Neutrophil (primary cell): ENCODE results near the gene MLH3.
"Not testable (repeated sequence)": the region's sequence is repeated elsewhere in the genome, so short reads cannot be mapped to it uniquely, and the experiment has no call there.

Experiments
- H3K27ac ChIP-seq: fragments of 200-600 bp; sonication (generic); 2 replicates; pipeline ENCODE4 v1.5.1; 2016; ENCODE audit warnings: mild to moderate bottlenecking, moderate library complexity
- H3K27me3 ChIP-seq: fragments of 200-600 bp; sonication (generic); 2 replicates; pipeline ENCODE4 v1.6.0; 2016; ENCODE audit warnings: mild to moderate bottlenecking
- H3K36me3 ChIP-seq: fragments of 200-600 bp; sonication (generic); 2 replicates; pipeline ENCODE4 v1.5.1; 2017
- H3K4me1 ChIP-seq, 2 experiments: fragments of 200-600 bp in 1 of 2; sonication (generic) in 1 of 2; 1 replicate in 1 of 2; 2 replicates in 1 of 2; pipeline versions ENCODE4 v1.5.1 to v1.6.1; 2013 to 2016; ENCODE audit warnings: low read depth in 1 of 2, low read length in 1 of 2, mild to moderate bottlenecking in 1 of 2, moderate library complexity in 1 of 2; ENCODE audit not compliant: control insufficient read depth in 1 of 2, insufficient read depth in 1 of 2
- H3K4me3 ChIP-seq, 2 experiments: fragments of 200-600 bp in 1 of 2; sonication (generic) in 1 of 2; 1 replicate in 1 of 2; 2 replicates in 1 of 2; pipeline ENCODE4 v1.5.1; 2013 to 2016; ENCODE audit warnings: low read depth in 1 of 2, low read length in 1 of 2, mild to moderate bottlenecking in 1 of 2, moderate library complexity in 1 of 2
- H3K9me3 ChIP-seq: fragments of 200-600 bp; sonication (generic); 2 replicates; pipeline ENCODE4 v1.5.1; 2016
- CTCF ChIP-seq: fragments of 200-600 bp; sonication (generic); IDR thresholded peaks from 2 replicates; pipeline ENCODE4 v1.5.1; 2016; ENCODE audit warnings: antibody characterized with exemption

The MLH3 gene

GRCh38 chr14:75070383-75070782, 19.1 kb upstream of the MLH3 start:
- no peak overlapping the region for H3K27ac ChIP-seq

GRCh38 chr14:75069811-75070145, 18.5 kb upstream of the MLH3 start:
- TF ChIP-seq CTCF, result no peak

More at GRCh38 chr14:75070383-75070782, 19.1 kb upstream of the MLH3 start:
- no peak for TF ChIP-seq CTCF
- no peak overlapping the region for H3K4me3 ChIP-seq
- peaks cover 13 to 14% of the 10 kb centered on the region in 2 experiments for H3K4me1 ChIP-seq
- H3K9me3 ChIP-seq, result no peaks in the 10 kb centered on the region
- peaks cover 22% of the 10 kb centered on the region for H3K27me3 ChIP-seq
- H3K36me3 ChIP-seq, result no peaks in the 10 kb centered on the region

GRCh38 chr14:75069121-75069810, 18.0 kb upstream of the MLH3 start, which contains the start of gene ZC2HC1C:
Gene ZC2HC1C (plus strand): TSS chr14:75069641. CDS start chr14:75070574, 933 bp downstream.
- H3K9me3 ChIP-seq, result no peaks in the 10 kb centered on the region
- H3K36me3 ChIP-seq, result no peaks in the 10 kb centered on the region
- peaks cover 22% of the 10 kb centered on the region for H3K27me3 ChIP-seq
- no peak for TF ChIP-seq CTCF
- H3K4me3 ChIP-seq, result peak within 1 kb of the TSS; percentile 59 to 77
- peaks cover 16% of the 10 kb centered on the region in 2 experiments for H3K4me1 ChIP-seq
- peak within 1 kb of the TSS; percentile 19 for H3K27ac ChIP-seq

More at GRCh38 chr14:75069811-75070145, 18.5 kb upstream of the MLH3 start:
- Histone ChIP-seq H3K27me3 (peaks cover 22% of the 10 kb centered on the region), H3K4me1 (peaks cover 13 to 14% of the 10 kb centered on the region in 2 experiments), H3K4me3 (peak overlapping the region; percentile 59 to 77), H3K36me3 (no peaks in the 10 kb centered on the region), H3K9me3 (no peaks in the 10 kb centered on the region), H3K27ac (no peak overlapping the region)

GRCh38 chr14:75068294-75069120, 17.2 kb upstream of the MLH3 start:
- no peak for TF ChIP-seq CTCF
- Histone ChIP-seq H3K4me1 (peaks cover 19 to 21% of the 10 kb centered on the region in 2 experiments), H3K4me3 (peak overlapping the region; percentile 59 to 77), H3K27ac (no peak overlapping the region), H3K36me3 (no peaks in the 10 kb centered on the region), H3K9me3 (no peaks in the 10 kb centered on the region), H3K27me3 (peaks cover 22% of the 10 kb centered on the region)

- Histone ChIP-seq H3K4me1 (peaks cover 25 to 27% of the 10 kb centered on the region in 2 experiments), H3K27me3 (peaks cover 22% of the 10 kb centered on the region)
- H3K27ac ChIP-seq, H3K36me3 ChIP-seq, H3K9me3 ChIP-seq, H3K4me3 ChIP-seq: not testable (repeated sequence)
Measured at GRCh38 chr14:75067765-75068164, 16.5 kb upstream of the MLH3 start.

- H3K27me3 ChIP-seq, result peaks cover 22% of the 10 kb centered on the region
- no peaks in the 10 kb centered on the region for H3K36me3 ChIP-seq
- H3K4me1 ChIP-seq, result peaks cover 25 to 27% of the 10 kb centered on the region in 2 experiments
- H3K9me3 ChIP-seq, result no peaks in the 10 kb centered on the region
- TF ChIP-seq CTCF, result no peak
- no peak overlapping the region for H3K27ac ChIP-seq
- H3K4me3 ChIP-seq, result no peak overlapping the region
Measured at GRCh38 chr14:75067212-75067611, 15.9 kb upstream of the MLH3 start.
